Measurements from ENCODE around the gene GTSE1.

Gene GTSE1

DNA sequence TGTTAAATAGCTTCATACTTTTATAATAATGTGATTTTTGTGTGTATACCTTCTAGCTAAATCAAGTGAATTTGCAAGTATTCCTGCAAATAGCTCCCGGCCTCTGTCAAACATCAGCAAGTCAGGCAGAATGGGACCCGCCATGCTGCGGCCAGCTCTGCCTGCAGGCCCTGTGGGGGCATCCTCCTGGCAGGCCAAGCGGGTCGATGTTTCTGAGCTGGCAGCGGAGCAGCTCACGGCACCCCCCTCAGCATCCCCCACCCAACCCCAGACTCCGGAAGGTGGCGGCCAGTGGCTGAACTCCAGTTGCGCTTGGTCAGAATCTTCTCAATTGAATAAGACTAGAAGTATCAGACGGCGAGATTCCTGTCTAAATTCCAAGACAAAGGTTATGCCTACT, 19.3 kb downstream of the GTSE1 start:
- Histone ChIP-seq H3K23ac (ENCODE audit: low read length in 2 of 2) (no peak overlapping the region), H2BK12ac (ENCODE audit: low read length in 2 of 2) (no peak overlapping the region), H3K4me3 (ENCODE audit: insufficient read depth in 1 of 2, low read depth in 1 of 2, low read length in 2 of 2) (no peak overlapping the region), H3K14ac (ENCODE audit: low read length in 2 of 2) (no peak overlapping the region), H2AFZ (ENCODE audit: low read depth, low read length) (no peak overlapping the region), H4K91ac (ENCODE audit: low read length) (no peak overlapping the region), H3K9me3 (ENCODE audit: control insufficient read depth, low read length) (no peaks in the 10 kb centered on the region), H3K4me2 (ENCODE audit: low read length, poor library complexity, severe bottlenecking) (no peak overlapping the region), H3K18ac (ENCODE audit: low read depth in 1 of 2, low read length in 2 of 2) (no peak overlapping the region), H3K4ac (ENCODE audit: low read depth in 1 of 2, low read length in 2 of 2) (no peak overlapping the region), H3K4me1 (ENCODE audit: control insufficient read depth, insufficient read depth, low read depth, low read length) (peaks cover 6% of the 10 kb centered on the region), H3K79me1 (replicated peaks; ENCODE audit: low read length, poor library complexity, severe bottlenecking) (peaks cover 35% of the 10 kb centered on the region), H2BK15ac (ENCODE audit: low read depth, poor library complexity, severe bottlenecking) (no peak overlapping the region), H3K27me3 (ENCODE audit: control insufficient read depth in 1 of 2, insufficient read depth in 1 of 2, low read length in 2 of 2) (no peaks in the 10 kb centered on the region), H2BK120ac (ENCODE audit: low read depth, low read length) (no peak overlapping the region), H4K8ac (ENCODE audit: low read length) (no peak overlapping the region), H3K36me3 (ENCODE audit: control insufficient read depth in 1 of 2, insufficient read depth in 2 of 2, low read depth in 1 of 2, low read length in 2 of 2) (peaks cover 8 to 20% of the 10 kb centered on the region in 2 experiments), H2AK5ac (ENCODE audit: low read length, severe bottlenecking) (no peak overlapping the region), H2BK5ac (ENCODE audit: low read depth, low read length, poor library complexity, severe bottlenecking) (no peak overlapping the region), H3K9ac (ENCODE audit: low read length) (no peak overlapping the region), H3K27ac (ENCODE audit: low read length, poor library complexity, severe bottlenecking) (no peak overlapping the region)
- no peak for DNase-seq
- WGBS: 93% methylated on average over 10 of the region's 12 CpGs

DNA sequence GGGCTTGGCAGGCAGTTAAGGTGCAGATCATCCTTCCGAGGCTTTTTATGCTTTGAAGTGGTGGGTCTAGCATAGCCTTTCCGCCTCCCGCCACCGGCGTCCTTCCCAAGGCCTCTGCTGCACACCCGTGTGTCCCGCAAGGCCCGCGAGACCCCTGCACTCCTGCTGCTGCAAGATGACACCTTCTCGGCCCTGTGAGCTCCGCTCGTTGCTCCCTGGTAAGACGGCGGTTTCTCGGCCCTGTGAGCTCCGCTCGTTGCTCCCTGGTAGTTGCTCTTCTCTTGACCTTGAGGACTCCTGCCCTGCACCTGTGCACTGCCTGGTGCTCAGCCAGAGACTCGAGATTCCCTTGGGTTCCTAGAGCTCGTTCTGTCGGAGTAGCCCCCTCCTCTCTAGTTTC, 21.0 kb downstream of the GTSE1 start:
- Histone ChIP-seq H2AFZ (ENCODE audit: low read depth, low read length) (no peak overlapping the region), H3K27me3 (ENCODE audit: control insufficient read depth in 1 of 2, insufficient read depth in 1 of 2, low read length in 2 of 2) (no peaks in the 10 kb centered on the region), H4K91ac (ENCODE audit: low read length) (no peak overlapping the region), H3K14ac (ENCODE audit: low read length in 2 of 2) (no peak overlapping the region), H3K27ac (ENCODE audit: low read length, poor library complexity, severe bottlenecking) (no peak overlapping the region), H3K36me3 (ENCODE audit: control insufficient read depth in 1 of 2, insufficient read depth in 2 of 2, low read depth in 1 of 2, low read length in 2 of 2) (peaks cover 8 to 24% of the 10 kb centered on the region in 2 experiments), H2AK5ac (ENCODE audit: low read length, severe bottlenecking) (no peak overlapping the region), H3K9me3 (ENCODE audit: control insufficient read depth, low read length) (no peaks in the 10 kb centered on the region), H2BK120ac (ENCODE audit: low read depth, low read length) (no peak overlapping the region), H3K79me1 (replicated peaks; ENCODE audit: low read length, poor library complexity, severe bottlenecking) (peaks cover 47% of the 10 kb centered on the region), H2BK15ac (ENCODE audit: low read depth, poor library complexity, severe bottlenecking) (no peak overlapping the region), H3K4ac (ENCODE audit: low read depth in 1 of 2, low read length in 2 of 2) (no peak overlapping the region), H3K23ac (ENCODE audit: low read length in 2 of 2) (no peak overlapping the region), H3K4me1 (ENCODE audit: control insufficient read depth, insufficient read depth, low read depth, low read length) (peaks cover 6% of the 10 kb centered on the region), H4K8ac (ENCODE audit: low read length) (no peak overlapping the region), H3K9ac (ENCODE audit: low read length) (no peak overlapping the region), H2BK12ac (ENCODE audit: low read length in 2 of 2) (no peak overlapping the region), H3K4me2 (ENCODE audit: low read length, poor library complexity, severe bottlenecking) (no peak overlapping the region), H3K4me3 (ENCODE audit: insufficient read depth in 1 of 2, low read depth in 1 of 2, low read length in 2 of 2) (no peak overlapping the region), H2BK5ac (ENCODE audit: low read depth, low read length, poor library complexity, severe bottlenecking) (no peak overlapping the region), H3K18ac (ENCODE audit: low read depth in 1 of 2, low read length in 2 of 2) (no peak overlapping the region)
- DNase-seq: no peak
- WGBS: 90% methylated on average over 20 of the region's 20 CpGs

DNA sequence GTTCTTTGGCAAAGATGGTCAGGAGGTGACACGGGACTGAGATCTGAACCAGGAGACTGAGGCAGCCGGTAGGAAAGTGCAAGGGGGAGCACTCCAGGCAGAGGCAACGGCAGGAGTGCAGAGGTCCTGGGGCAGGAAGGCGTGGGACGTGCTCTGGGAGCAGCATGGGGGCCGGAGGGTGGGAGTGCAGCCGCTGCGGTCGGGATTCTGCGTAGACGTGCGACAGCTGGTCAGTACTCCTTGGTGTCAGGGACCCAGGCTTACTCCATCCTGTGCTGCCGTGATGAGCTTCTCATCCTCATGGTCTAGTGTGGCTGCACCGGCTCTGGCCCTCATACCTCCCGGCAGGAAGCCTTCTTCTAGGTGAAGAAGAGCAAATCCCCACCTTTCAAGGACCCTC, 21.9 kb downstream of the GTSE1 start:
- Histone ChIP-seq H2AFZ (ENCODE audit: low read depth, low read length) (no peak overlapping the region), H3K27ac (ENCODE audit: low read length, poor library complexity, severe bottlenecking) (no peak overlapping the region), H4K91ac (ENCODE audit: low read length) (no peak overlapping the region), H3K14ac (ENCODE audit: low read length in 2 of 2) (no peak overlapping the region), H4K8ac (ENCODE audit: low read length) (no peak overlapping the region), H3K36me3 (ENCODE audit: control insufficient read depth in 1 of 2, insufficient read depth in 2 of 2, low read depth in 1 of 2, low read length in 2 of 2) (peaks cover 8 to 32% of the 10 kb centered on the region in 2 experiments), H3K9ac (ENCODE audit: low read length) (no peak overlapping the region), H2AK5ac (ENCODE audit: low read length, severe bottlenecking) (no peak overlapping the region), H3K79me1 (replicated peaks; ENCODE audit: low read length, poor library complexity, severe bottlenecking) (peaks cover 52% of the 10 kb centered on the region), H3K9me3 (ENCODE audit: control insufficient read depth, low read length) (no peaks in the 10 kb centered on the region), H2BK15ac (ENCODE audit: low read depth, poor library complexity, severe bottlenecking) (no peak overlapping the region), H3K23ac (ENCODE audit: low read length in 2 of 2) (no peak overlapping the region), H3K4ac (ENCODE audit: low read depth in 1 of 2, low read length in 2 of 2) (no peak overlapping the region), H2BK12ac (ENCODE audit: low read length in 2 of 2) (no peak overlapping the region), H3K4me1 (ENCODE audit: control insufficient read depth, insufficient read depth, low read depth, low read length) (peaks cover 4% of the 10 kb centered on the region), H3K18ac (ENCODE audit: low read depth in 1 of 2, low read length in 2 of 2) (no peak overlapping the region), H2BK120ac (ENCODE audit: low read depth, low read length) (no peak overlapping the region), H3K4me3 (ENCODE audit: insufficient read depth in 1 of 2, low read depth in 1 of 2, low read length in 2 of 2) (no peak overlapping the region), H3K27me3 (ENCODE audit: control insufficient read depth in 1 of 2, insufficient read depth in 1 of 2, low read length in 2 of 2) (no peaks in the 10 kb centered on the region), H2BK5ac (ENCODE audit: low read depth, low read length, poor library complexity, severe bottlenecking) (no peak overlapping the region), H3K4me2 (ENCODE audit: low read length, poor library complexity, severe bottlenecking) (no peak overlapping the region)
- no peak for DNase-seq
- 95% methylated on average over 15 of the region's 15 CpGs for WGBS

DNA sequence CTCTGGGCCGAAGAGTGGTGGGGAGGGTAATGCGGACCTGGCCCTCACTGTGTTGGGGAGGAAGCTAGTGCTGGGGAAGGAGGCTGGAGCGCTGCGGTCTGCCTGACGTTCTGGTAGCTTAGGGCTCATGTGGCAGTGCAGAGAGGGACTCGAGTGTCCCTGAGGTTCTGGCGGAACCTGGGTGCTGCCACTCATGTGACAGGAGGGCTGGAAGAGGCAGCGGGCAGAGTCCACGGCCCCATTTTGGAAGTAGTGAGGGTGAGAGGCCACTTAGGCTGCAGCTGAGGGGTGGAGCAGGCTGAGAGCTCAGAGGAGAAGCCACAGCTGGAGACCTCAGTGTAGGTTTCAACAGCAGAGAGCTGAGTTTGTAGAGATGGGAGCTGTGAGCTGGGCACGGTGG, 22.6 kb downstream of the GTSE1 start:
- WGBS: 96% methylated on average over 9 of the region's 10 CpGs
- Histone ChIP-seq H3K4me3 (ENCODE audit: insufficient read depth in 1 of 2, low read depth in 1 of 2, low read length in 2 of 2) (no peak overlapping the region), H4K91ac (ENCODE audit: low read length) (no peak overlapping the region), H3K14ac (ENCODE audit: low read length in 2 of 2) (no peak overlapping the region), H3K27ac (ENCODE audit: low read length, poor library complexity, severe bottlenecking) (no peak overlapping the region), H3K18ac (ENCODE audit: low read depth in 1 of 2, low read length in 2 of 2) (no peak overlapping the region), H3K4me1 (ENCODE audit: control insufficient read depth, insufficient read depth, low read depth, low read length) (peaks cover under 1% of the 10 kb centered on the region), H2BK12ac (ENCODE audit: low read length in 2 of 2) (no peak overlapping the region), H2BK15ac (ENCODE audit: low read depth, poor library complexity, severe bottlenecking) (no peak overlapping the region), H3K9ac (ENCODE audit: low read length) (no peak overlapping the region), H2AFZ (ENCODE audit: low read depth, low read length) (no peak overlapping the region), H3K23ac (ENCODE audit: low read length in 2 of 2) (no peak overlapping the region), H3K36me3 (ENCODE audit: control insufficient read depth in 1 of 2, insufficient read depth in 2 of 2, low read depth in 1 of 2, low read length in 2 of 2) (peaks cover 8 to 36% of the 10 kb centered on the region in 2 experiments), H2BK120ac (ENCODE audit: low read depth, low read length) (no peak overlapping the region), H2AK5ac (ENCODE audit: low read length, severe bottlenecking) (no peak overlapping the region), H2BK5ac (ENCODE audit: low read depth, low read length, poor library complexity, severe bottlenecking) (no peak overlapping the region), H4K8ac (ENCODE audit: low read length) (no peak overlapping the region), H3K4me2 (ENCODE audit: low read length, poor library complexity, severe bottlenecking) (no peak overlapping the region), H3K4ac (ENCODE audit: low read depth in 1 of 2, low read length in 2 of 2) (no peak overlapping the region), H3K79me1 (replicated peaks; ENCODE audit: low read length, poor library complexity, severe bottlenecking) (peaks cover 50% of the 10 kb centered on the region), H3K9me3 (ENCODE audit: control insufficient read depth, low read length) (no peaks in the 10 kb centered on the region), H3K27me3 (ENCODE audit: control insufficient read depth in 1 of 2, insufficient read depth in 1 of 2, low read length in 2 of 2) (no peaks in the 10 kb centered on the region)
- DNase-seq: no peak
